Left hindlimb (tissue), 1 donor: Measurements from ENCODE around the gene PALM2AKAP2.

Experiments used
- DNase-seq: peaks from one replicate; pipeline ENCODE4 v3.0.0-alpha.2; 2018

PALM2AKAP2 gene

GRCh38 chr9:109775516-109775915 is 4.5 kb upstream of the PALM2AKAP2 start:
- DNase-seq = no peak

GRCh38 chr9:109776391-109776790 is 3.6 kb upstream of the PALM2AKAP2 start:
- no peak for DNase-seq

- DNase-seq = peak; percentile 55
Observed at GRCh38 chr9:109780453-109781033, 545 bp downstream of the PALM2AKAP2 start.

- no peak for DNase-seq
Observed at GRCh38 chr9:109781086-109781485, 1.1 kb downstream of the PALM2AKAP2 start.

- peak; percentile 42 for DNase-seq
Observed at GRCh38 chr9:109781541-109782197, 1.7 kb downstream of the PALM2AKAP2 start.

- DNase-seq = no peak
Observed at GRCh38 chr9:109787735-109788134, 7.7 kb downstream of the PALM2AKAP2 start.

- DNase-seq = no peak
Observed at GRCh38 chr9:109789556-109789955, 9.6 kb downstream of the PALM2AKAP2 start.

GRCh38 chr9:109789971-109790370 is 10.0 kb downstream of the PALM2AKAP2 start:
- no peak for DNase-seq

- no peak for DNase-seq
Observed at GRCh38 chr9:109791003-109791677, 11.1 kb downstream of the PALM2AKAP2 start.

- no peak for DNase-seq
Observed at GRCh38 chr9:109791747-109792146, 11.7 kb downstream of the PALM2AKAP2 start.

GRCh38 chr9:109792951-109793546 is 13.1 kb downstream of the PALM2AKAP2 start:
- no peak for DNase-seq

GRCh38 chr9:109793921-109794320 is 13.9 kb downstream of the PALM2AKAP2 start:
- no peak for DNase-seq

GRCh38 chr9:109794361-109795012 is 14.5 kb downstream of the PALM2AKAP2 start:
- DNase-seq = no peak

- DNase-seq = no peak
Observed at GRCh38 chr9:109795613-109796012, 15.6 kb downstream of the PALM2AKAP2 start.

- DNase-seq = no peak
Observed at GRCh38 chr9:109796078-109796477, 16.1 kb downstream of the PALM2AKAP2 start.

- DNase-seq = no peak
Observed at GRCh38 chr9:109797006-109797405, 17.0 kb downstream of the PALM2AKAP2 start.

- DNase-seq = no peak
Observed at GRCh38 chr9:109797509-109797908, 17.5 kb downstream of the PALM2AKAP2 start.

GRCh38 chr9:109799141-109799540 is 19.1 kb downstream of the PALM2AKAP2 start:
- DNase-seq = no peak

GRCh38 chr9:109799792-109800191 is 19.8 kb downstream of the PALM2AKAP2 start:
- DNase-seq = no peak

GRCh38 chr9:109801484-109801883 is 21.5 kb downstream of the PALM2AKAP2 start:
- no peak for DNase-seq

- DNase-seq = no peak
Observed at GRCh38 chr9:109802491-109802890, 22.5 kb downstream of the PALM2AKAP2 start.

- no peak for DNase-seq
Observed at GRCh38 chr9:109805050-109805449, 25.1 kb downstream of the PALM2AKAP2 start.

- DNase-seq = no peak
Observed at GRCh38 chr9:109806506-109807115, 26.6 kb downstream of the PALM2AKAP2 start.
